NCI-H526 treated with DMSO at 0.1 percent for 48 hours (cell line): ENCODE measurements around the gene POLD1.
"Not testable (repeated sequence)": the region's sequence is repeated elsewhere in the genome, so short reads cannot be mapped to it uniquely, and the experiment has no call there.

ENCODE experiments used
- DNase-seq: peaks from one replicate; lab custom pipeline; 2025; lab: John Stamatoyannopoulos, UW

The POLD1 gene

GRCh38 chr19:50435627-50436026 lies 51.5 kb downstream of the POLD1 start:
- no peak for DNase-seq

DNA sequence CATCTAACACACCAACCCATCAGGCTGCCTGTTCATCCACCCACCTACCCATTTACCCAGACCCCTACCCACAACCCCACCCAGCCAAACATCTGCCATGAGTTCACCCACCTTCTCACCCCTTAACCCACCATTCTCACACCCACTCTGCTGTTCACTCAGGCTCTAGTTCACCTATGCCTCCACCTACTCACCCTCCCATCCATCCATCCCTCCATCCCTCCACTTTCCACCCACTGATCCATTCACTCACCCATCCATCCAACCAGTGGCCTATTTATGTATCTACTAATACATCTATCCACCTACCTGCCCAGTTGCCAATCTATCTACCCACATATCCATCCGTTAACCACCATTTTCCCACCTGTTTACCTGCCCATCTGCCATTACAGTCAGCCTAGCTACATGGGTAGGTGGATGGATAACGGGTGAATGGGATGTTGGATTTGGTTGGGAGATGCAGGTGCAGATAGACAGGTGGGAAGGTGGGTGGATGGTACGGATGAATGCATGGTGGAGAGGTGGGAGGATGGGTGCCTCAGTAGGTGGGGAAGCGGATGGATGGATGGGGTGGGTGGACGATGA lies 53.8 kb downstream of the POLD1 start:
- DNase-seq = no peak

DNA sequence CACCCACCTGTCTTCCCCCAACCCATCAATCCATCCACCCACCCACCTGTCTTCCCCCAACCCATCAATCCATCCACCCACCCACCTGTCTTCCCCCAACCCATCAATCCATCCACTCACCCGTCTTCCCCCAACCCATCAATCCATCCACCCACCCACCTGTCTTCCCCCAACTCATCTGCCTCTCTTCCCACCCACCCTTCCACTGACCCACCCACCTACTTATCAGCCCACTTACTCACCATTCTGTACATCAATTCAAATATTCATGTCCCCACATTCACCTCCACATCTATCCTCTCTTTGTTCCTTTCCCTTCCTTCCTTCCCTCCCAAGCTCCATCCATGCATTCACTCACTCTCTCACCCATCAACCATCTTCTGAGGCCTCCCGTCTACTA lies 55.0 kb downstream of the POLD1 start:
- DNase-seq = not testable (repeated sequence)

- DNase-seq = no peak
These were observed 59.9 kb downstream of the POLD1 start for GRCh38 chr19:50444059-50444458.

GRCh38 chr19:50447053-50447452 lies 62.9 kb downstream of the POLD1 start:
- DNase-seq = no peak

GRCh38 chr19:50447750-50448149 lies 63.6 kb downstream of the POLD1 start:
- no peak for DNase-seq

GRCh38 chr19:50449236-50449899 lies 65.2 kb downstream of the POLD1 start:
- no peak for DNase-seq

DNA sequence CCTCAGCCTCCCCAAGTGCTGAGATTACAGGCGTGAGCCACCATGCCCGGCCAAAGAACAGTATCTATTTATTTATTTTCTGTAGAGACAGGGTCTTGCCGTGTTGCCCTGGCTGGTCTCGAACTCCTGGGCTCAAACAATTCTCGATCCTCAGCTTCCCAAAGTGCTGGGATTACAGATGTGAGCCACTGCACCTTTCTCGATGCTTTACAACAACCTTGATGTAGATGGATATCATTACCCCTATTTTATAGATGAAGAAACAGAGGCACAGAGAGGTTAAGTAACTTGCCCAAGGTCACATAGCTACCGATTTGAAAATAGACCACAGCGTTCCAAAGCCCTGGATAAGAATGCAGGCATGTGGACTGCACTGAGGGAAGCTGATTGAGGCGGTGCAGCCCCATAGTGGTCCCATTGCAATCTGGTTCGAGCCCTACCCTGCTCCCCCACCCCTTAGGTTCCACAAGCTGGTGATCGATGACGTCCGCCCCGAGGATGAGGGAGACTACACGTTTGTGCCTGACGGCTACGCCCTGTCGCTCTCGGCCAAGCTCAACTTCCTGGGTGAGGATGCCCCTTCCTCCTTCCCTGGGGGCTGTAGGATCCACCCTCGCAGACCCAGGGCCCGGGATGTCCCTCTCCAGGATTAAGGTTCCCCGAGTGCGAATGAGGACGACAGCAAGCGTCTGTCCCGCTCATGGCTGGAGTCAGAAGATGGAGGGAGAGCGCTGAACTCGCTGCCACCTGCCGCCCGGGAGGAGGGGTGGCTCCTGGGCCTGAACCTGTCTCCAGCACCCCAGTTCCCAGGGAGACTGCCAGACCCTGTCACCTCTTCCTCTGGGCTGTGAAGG lies 66.4 kb downstream of the POLD1 start:
- DNase-seq = no peak

DNA sequence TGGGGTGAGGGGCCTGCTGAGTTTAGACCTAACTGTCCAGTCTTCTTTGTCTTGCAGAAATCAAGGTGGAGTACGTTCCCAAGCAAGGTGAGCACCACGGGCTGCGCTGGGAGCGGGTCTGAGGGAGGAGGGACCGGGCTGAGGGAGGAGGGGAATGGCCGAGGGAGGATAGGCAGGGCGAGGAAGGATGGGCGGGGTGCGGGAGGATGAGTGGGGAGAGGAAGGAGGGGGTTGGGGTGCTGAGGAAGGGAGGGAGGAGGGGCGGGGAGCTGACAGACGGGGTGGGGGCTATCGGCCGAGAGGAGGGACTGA lies 67.0 kb downstream of the POLD1 start:
- DNase-seq = no peak

DNA sequence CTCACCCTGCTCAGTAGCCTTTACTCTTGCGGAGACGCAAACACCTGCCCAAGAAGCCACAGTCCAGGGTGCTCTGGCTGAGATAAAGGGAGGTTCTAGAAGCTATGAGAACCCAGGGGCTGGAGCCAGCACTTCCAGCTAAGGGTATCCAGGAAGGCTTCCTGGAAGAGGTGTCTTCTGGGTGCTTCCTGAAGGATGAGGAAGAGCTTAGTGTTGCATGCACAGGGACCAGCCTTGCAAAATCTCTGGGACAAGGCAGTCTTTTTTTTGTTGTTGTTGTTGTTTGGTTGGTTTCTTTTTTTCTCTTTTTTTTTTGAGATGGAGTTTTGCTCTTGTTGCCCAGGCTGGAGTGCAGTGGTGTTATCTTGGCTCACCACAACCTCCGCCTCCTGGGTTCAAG lies 69.1 kb downstream of the POLD1 start:
- DNase-seq = no peak

- DNase-seq = no peak
These were observed 71.8 kb downstream of the POLD1 start for GRCh38 chr19:50455992-50456391.

DNA sequence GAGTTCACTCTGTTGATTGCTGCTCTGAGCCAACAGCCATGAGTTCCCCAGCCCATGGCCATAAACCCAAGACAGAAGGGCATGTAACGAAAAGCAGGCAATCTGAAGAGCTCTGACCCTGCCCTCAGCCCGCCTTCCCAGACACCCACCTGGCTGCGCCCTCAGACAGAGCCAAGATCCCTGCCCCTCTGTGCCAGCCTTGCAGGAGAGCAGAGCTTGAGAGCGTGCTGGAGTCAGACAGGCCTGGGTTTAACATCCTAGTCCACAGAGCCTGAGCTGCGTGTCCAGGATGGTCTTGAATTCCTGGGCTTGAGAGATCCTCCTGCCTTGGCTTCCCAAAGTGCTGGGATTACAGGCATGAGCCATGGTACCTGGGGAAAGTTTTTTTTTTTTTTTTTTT lies 73.2 kb downstream of the POLD1 start:
- no peak for DNase-seq

DNA sequence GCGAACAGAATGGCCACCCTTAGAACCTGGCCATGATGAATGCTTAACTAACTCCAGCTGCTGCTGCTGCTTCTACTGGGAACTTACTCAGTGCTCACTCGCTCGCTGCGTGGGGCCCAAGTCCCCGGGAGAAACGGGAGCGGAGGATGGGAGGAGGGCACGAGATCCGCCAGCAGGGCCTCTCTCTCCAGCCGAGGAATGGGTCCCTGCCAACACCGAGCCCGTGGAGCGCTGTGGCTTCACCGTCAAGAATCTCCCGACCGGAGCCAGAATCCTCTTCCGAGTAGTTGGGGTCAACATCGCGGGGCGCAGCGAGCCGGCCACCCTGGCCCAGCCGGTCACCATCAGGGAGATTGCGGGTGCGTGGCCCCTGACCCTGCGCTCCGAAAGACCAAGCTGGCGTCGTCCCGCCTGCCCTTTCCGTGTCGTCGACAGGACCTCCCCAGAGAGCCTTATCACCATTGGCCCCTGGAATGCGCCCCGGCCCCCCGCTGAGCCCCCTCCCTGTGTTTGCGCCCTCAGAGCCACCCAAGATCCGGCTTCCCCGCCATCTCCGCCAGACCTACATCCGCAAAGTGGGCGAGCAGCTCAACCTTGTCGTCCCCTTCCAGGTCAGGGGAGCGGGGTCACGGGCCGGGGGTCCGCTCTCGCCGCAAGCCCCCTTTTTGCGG lies 74.4 kb downstream of the POLD1 start:
- DNase-seq = no peak

DNA sequence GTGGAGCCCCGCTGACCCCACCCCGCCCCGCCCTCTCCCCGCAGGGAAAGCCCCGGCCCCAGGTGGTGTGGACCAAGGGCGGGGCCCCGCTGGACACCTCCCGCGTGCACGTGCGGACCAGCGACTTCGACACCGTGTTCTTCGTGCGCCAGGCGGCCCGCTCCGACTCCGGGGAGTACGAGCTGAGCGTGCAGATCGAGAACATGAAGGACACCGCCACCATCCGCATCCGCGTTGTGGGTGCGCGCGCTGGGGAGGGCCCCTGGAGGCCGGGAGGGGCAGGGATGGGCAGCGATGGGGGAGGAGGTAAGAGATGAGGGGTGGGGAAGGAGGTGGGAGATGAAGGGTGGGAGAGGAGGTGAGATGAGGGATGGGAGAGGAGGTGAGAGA lies 74.9 kb downstream of the POLD1 start:
- no peak for DNase-seq

DNA sequence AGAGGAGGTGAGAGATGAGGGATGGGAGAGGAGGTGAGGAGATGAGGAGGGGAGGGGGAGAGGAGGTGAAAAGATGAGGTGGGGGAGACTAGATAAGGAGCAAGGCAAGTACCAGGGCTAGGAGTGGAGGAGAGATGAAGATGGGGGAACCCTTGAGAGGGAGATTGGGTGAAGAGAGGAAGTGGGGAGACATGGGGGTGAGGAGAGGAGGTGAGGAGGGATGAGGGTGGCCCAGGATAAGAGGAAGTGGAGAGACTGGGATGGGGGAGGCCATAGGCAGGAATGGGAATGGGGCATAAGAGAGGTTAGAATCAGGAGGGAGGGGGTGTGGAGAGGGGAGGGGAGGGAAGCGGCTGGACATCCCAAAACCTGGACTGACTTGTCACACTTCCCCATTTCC lies 75.5 kb downstream of the POLD1 start:
- no peak for DNase-seq

DNA sequence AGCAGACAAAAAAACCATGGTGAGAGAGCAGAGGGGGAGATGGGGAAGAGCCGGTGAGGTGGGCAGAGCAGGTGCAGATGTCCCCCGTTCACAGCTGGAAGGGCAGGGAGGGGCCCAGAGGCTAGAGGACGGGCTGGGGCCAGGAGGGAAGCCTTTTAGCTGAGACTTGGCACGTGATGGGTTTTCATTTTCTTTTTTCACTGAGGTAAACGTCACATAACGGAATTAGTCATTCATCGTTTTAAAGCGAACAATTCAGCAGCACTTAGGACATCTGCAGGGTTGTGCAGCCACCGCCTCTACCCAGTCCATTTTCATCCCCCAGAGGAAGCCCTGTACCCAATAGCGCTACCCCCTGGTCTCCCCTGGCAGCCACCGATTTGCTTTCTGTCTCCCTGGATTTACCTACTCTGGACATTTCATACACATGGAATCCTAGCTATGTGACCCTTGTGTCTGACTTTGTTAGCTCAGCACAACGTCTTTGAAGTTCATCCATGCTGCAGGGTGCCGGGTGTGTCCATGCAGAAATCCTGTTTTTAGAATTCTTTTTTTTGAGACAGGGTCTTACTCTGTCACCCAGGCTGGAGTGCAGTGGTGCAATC lies 76.1 kb downstream of the POLD1 start:
- no peak for DNase-seq

- DNase-seq = peak; percentile 65
These were observed 77.1 kb downstream of the POLD1 start for GRCh38 chr19:50461066-50461875.

DNA sequence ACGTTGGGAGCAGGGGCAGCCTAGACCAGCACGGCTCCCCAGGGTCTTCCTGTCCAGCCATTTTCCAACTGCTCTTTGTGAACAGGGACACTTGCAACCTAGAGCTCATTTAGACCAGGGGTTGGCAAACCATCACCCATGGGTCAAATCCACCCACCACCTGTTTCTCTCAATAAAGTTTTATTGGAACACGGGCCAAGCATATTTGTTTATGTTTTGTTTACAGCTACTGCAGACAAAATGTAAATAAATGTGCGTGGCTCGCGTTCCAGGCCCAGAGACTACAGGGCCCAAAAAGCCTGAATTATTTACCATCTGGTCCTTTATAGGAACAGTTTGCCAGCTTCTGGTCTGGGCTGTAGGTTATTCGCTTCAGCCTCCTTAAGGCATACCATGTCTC lies 78.8 kb downstream of the POLD1 start:
- DNase-seq = no peak

GRCh38 chr19:50464348-50464747 lies 80.2 kb downstream of the POLD1 start:
- DNase-seq = no peak

- no peak for DNase-seq
These were observed 80.9 kb downstream of the POLD1 start for GRCh38 chr19:50465000-50465399.

DNA sequence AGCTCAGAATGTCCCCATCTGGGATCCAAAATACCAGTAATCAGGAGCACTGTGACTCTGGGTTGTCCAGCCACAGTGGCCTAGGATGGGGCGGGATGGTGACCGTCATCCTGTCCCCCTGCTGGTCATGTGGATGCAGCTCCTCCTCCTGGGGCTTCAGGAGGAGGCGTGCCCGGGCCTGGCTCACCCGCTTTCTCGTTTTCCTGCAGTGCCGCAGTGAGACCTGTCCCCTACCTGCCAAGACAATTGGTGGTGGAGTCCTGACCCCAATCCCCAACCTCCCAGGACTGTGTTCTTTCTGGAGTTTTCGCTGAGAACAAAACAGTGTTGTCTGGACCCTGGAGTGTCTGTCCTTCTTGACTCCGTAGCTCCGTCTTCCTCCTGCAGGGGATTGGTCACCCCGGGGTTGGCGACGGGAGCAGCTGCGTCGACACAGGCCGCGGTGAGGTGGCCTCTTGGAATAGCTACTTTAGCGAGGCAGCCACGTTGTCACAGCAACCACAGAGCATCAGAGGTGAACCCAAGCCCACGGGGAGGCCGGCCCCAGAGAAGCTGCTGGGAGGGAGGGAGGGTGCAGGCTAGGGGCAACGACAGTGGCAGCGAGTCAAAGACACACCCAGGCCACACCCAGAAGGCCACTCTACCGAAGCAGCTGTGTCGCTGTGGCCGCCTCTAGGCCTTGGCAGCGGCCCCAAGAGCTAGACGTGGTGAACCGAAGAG lies 82.0 kb downstream of the POLD1 start:
- no peak for DNase-seq
